Gastrocnemius medialis (tissue), 4 donors: ENCODE data around the gene ADAP1. TPM values are rescaled to one million over a fixed set of nuclear protein-coding genes. Genes with fewer than 3 reads are reported as not detected.

ENCODE experiments used
- ATAC-seq, 2 donors: fragments of 150-250 bp; one replicate each; pipeline ENCODE4 v1.9.1; 2016
- DNase-seq, 2 donors: peaks; one replicate each; pipeline ENCODE4 v3.0.0-alpha.2; 2019
- H3K27ac ChIP-seq, 4 donors: fragments of 200-600 bp; sonication (generic); 1 replicate in 1 of 4; 2 replicates in 3 of 4; pipeline ENCODE4 v1.5.1; 2016 to 2018; ENCODE audit warnings: mild to moderate bottlenecking in 2 of 4, moderate library complexity in 1 of 4
- H3K27me3 ChIP-seq, 3 donors: fragments of 200-600 bp; sonication (generic) in 2 of 3; 1 replicate in 1 of 3; 2 replicates in 2 of 3; pipeline versions ENCODE4 v1.5.1 to v1.6.0; 2016 to 2019; ENCODE audit warnings: mild to moderate bottlenecking in 1 of 3, moderate library complexity in 1 of 3
- H3K36me3 ChIP-seq, 2 donors: fragments of 200-600 bp; sonication (generic) in 1 of 2; one replicate each; pipeline ENCODE4 v1.5.1; 2017 to 2018
- H3K4me1 ChIP-seq, 2 donors: fragments of 200-600 bp; sonication (generic) in 1 of 2; one replicate each; pipeline ENCODE4 v1.5.1; 2016 to 2017; ENCODE audit warnings: mild to moderate bottlenecking in 2 of 2
- H3K4me3 ChIP-seq, 4 donors: fragments of 200-600 bp; sonication (generic) in 3 of 4; 1 replicate in 1 of 4; 2 replicates in 3 of 4; pipeline ENCODE4 v1.5.1; 2016 to 2019; ENCODE audit warnings: mild to moderate bottlenecking in 2 of 4
- H3K9me3 ChIP-seq, 3 donors: fragments of 200-600 bp; sonication (generic) in 2 of 3; 1 replicate in 1 of 3; 2 replicates in 2 of 3; pipeline ENCODE4 v1.5.1; 2016 to 2019
- CTCF ChIP-seq, 5 experiments: fragments of 450-650 bp in 3 of 5; fragments of 200-600 bp in 2 of 5; sonication (generic) in 2 of 5; IDR thresholded peaks in 4 of 5; conservative IDR thresholded peaks in 1 of 5; 1 replicate in 4 of 5; 2 replicates in 1 of 5; pipeline ENCODE4 v1.5.1; 2016 to 2019; ENCODE audit warnings: antibody characterized with exemption in 5 of 5, mild to moderate bottlenecking in 3 of 5, moderate library complexity in 3 of 5
- POLR2A ChIP-seq, 2 donors: fragments of 450-650 bp; IDR thresholded peaks; one replicate each; pipeline ENCODE4 v1.6.1; 2017; ENCODE audit warnings: antibody characterized with exemption in 2 of 2, mild to moderate bottlenecking in 2 of 2, moderate library complexity in 2 of 2
- in situ Hi-C, 4 donors: fragments of 200-750 bp; cut with MboI; loops; one replicate each; pipeline versions ENCODE4 v1.15.0 to v1.8.0; 2017; ENCODE audit warnings: low sequenced_read_pairs in 4 of 4
- intact Hi-C: fragments of 100-400 bp; cut with DNase I; formaldehyde crosslinking; loops from one replicate; pipeline ENCODE4 v1.15.1; 2023; ENCODE audit warnings: low total_unique reads
- total RNA-seq, 4 donors: library from RNA; depleted of rRNA; stranded (reverse); fragments of >200 nt; gene quantifications; one replicate each; pipeline versions ENCODE4 v1.1.0 to v1.2.3, GENCODE V29; 2016

The ADAP1 gene
- total RNA-seq, 4 donors from 2014 or later, result 0.71 to 5.0 (median 1.1) TPM

- no peak for TF ChIP-seq CTCF (IDR thresholded peaks at IDR 0.05 in 4 of 5, conservative IDR thresholded peaks at IDR 0.05 in 1 of 5)
- TF ChIP-seq POLR2A (IDR thresholded peaks at IDR 0.05), result no peak
- ATAC-seq (peak in 1 of 2 donors; percentile 44), DNase-seq (peak; percentile 46 to 56)
- H3K27ac ChIP-seq, result no peak overlapping the region
- H3K36me3 ChIP-seq, result no peaks in the 10 kb centered on the region
- no peak overlapping the region for H3K4me3 ChIP-seq
- no peaks in the 10 kb centered on the region for H3K4me1 ChIP-seq
- peaks cover 0 to 11% (median 0%) of the 10 kb centered on the region in 3 donors for H3K27me3 ChIP-seq
- no peaks in the 10 kb centered on the region for H3K9me3 ChIP-seq
- intact Hi-C loops, result no loop called here
- in situ Hi-C loops, result no loop called here
Measured at GRCh38 chr7:923108-924041, 31.1 kb downstream of the ADAP1 start.

GRCh38 chr7:922334-923107, 32.0 kb downstream of the ADAP1 start:
- Histone ChIP-seq H3K4me1 (no peaks in the 10 kb centered on the region), H3K36me3 (no peaks in the 10 kb centered on the region), H3K27ac (no peak overlapping the region), H3K4me3 (no peak overlapping the region), H3K9me3 (no peaks in the 10 kb centered on the region), H3K27me3 (peaks cover 0 to 11% (median 0%) of the 10 kb centered on the region in 3 donors)
- TF ChIP-seq POLR2A (IDR thresholded peaks at IDR 0.05) (no peak), CTCF (IDR thresholded peaks at IDR 0.05 in 4 of 5, conservative IDR thresholded peaks at IDR 0.05 in 1 of 5) (no peak)
- peak in 1 of 2 donors; percentile 4 for DNase-seq
- ATAC-seq, result no peak
- in situ Hi-C loops (no loop called here), intact Hi-C loops (no loop called here)

- TF ChIP-seq POLR2A (IDR thresholded peaks at IDR 0.05) (no peak), CTCF (IDR thresholded peaks at IDR 0.05 in 4 of 5, conservative IDR thresholded peaks at IDR 0.05 in 1 of 5) (no peak)
- peak in 1 of 2 donors; percentile 9 for DNase-seq
- no peaks in the 10 kb centered on the region for H3K36me3 ChIP-seq
- H3K27ac ChIP-seq, result no peak overlapping the region
- no peaks in the 10 kb centered on the region for H3K9me3 ChIP-seq
- H3K27me3 ChIP-seq, result peaks cover 0 to 11% (median 0%) of the 10 kb centered on the region in 3 donors
- intact Hi-C loops, result no loop called here
- in situ Hi-C loops, result no loop called here
- H3K4me1 ChIP-seq, result no peaks in the 10 kb centered on the region
- no peak for ATAC-seq
- no peak overlapping the region for H3K4me3 ChIP-seq
Measured at GRCh38 chr7:921581-922333, 32.7 kb downstream of the ADAP1 start.

- in situ Hi-C loops, result no loop called here
- intact Hi-C loops, result no loop called here
- Histone ChIP-seq H3K36me3 (no peaks in the 10 kb centered on the region), H3K27me3 (peaks cover 0 to 11% (median 0%) of the 10 kb centered on the region in 3 donors), H3K27ac (no peak overlapping the region), H3K4me3 (no peak overlapping the region), H3K4me1 (no peaks in the 10 kb centered on the region), H3K9me3 (no peaks in the 10 kb centered on the region)
- TF ChIP-seq CTCF (IDR thresholded peaks at IDR 0.05 in 4 of 5, conservative IDR thresholded peaks at IDR 0.05 in 1 of 5) (no peak), POLR2A (IDR thresholded peaks at IDR 0.05) (no peak)
- ATAC-seq, result no peak
- DNase-seq, result no peak
Measured at GRCh38 chr7:921071-921461, 33.4 kb downstream of the ADAP1 start.
